Measurements from ENCODE around the gene ABI1. TPM values are rescaled to one million over a fixed set of nuclear protein-coding genes. Genes with fewer than 3 reads are reported as not detected.

ABI1 gene
- total and polyA plus RNA-seq, 2 of the 13 experiments (the other 11 are each of a cell fraction or from before 2014, with no cell fraction given), result 20.9 to 22.9 TPM

GRCh38 chr10:26733750-26734568, 126.8 kb downstream of the ABI1 start (continued):
- TF ChIP-seq ZNF317 (CRISPR knock-in tag; IDR thresholded peaks at IDR 0.05), result peak; percentile 42; the same call in 1 of the 2 replicates
- no peak for TF ChIP-seq NCOA1 (CRISPR knock-in tag; IDR thresholded peaks at IDR 0.05)
- no peak; the same call in 1 of the 2 replicates for TF ChIP-seq NFKB2 (CRISPR knock-in tag; IDR thresholded peaks at IDR 0.05; ENCODE audit: borderline replicate concordance)
- no peak for TF ChIP-seq HINFP (CRISPR knock-in tag; IDR thresholded peaks at IDR 0.05; ENCODE audit: low read depth)
- no peak for TF ChIP-seq ZC3H4 (CRISPR knock-in tag; IDR thresholded peaks at IDR 0.05; ENCODE audit: borderline replicate concordance)
- TF ChIP-seq ZNF431 (CRISPR knock-in tag; IDR thresholded peaks at IDR 0.05; ENCODE audit: borderline replicate concordance, low read depth), result peak; percentile 82; the same call in 1 of the 2 replicates
- no peak for TF ChIP-seq MXD3 (CRISPR knock-in tag; IDR thresholded peaks at IDR 0.05)
- TF ChIP-seq ISX (CRISPR knock-in tag; conservative IDR thresholded peaks at IDR 0.05), result no peak
- no peak for TF ChIP-seq ZNF282 (IDR thresholded peaks at IDR 0.05; ENCODE audit: partially characterized antibody)
- no peak for TF ChIP-seq SCMH1 (CRISPR knock-in tag; IDR thresholded peaks at IDR 0.05; ENCODE audit: borderline replicate concordance)
- no peak for TF ChIP-seq ZNF841 (CRISPR knock-in tag; IDR thresholded peaks at IDR 0.05; ENCODE audit: borderline replicate concordance)
- peak; percentile 35; the same call in 1 of the 2 replicates for TF ChIP-seq MXD1 (CRISPR knock-in tag; IDR thresholded peaks at IDR 0.05)
- no peak for TF ChIP-seq KLF9 (CRISPR knock-in tag; IDR thresholded peaks at IDR 0.05; ENCODE audit: low read depth)
- TF ChIP-seq ZNF251 (CRISPR knock-in tag; IDR thresholded peaks at IDR 0.05), result no peak
- no peak for TF ChIP-seq USF2 (IDR thresholded peaks at IDR 0.05; ENCODE audit: low read depth, low read length)
- TF ChIP-seq USF2 (CRISPR knock-in tag; IDR thresholded peaks at IDR 0.05; ENCODE audit: borderline replicate concordance), result no peak
- TF ChIP-seq NFKBIZ (CRISPR knock-in tag; IDR thresholded peaks at IDR 0.05), result no peak
- TF ChIP-seq ZMYM4 (CRISPR knock-in tag; IDR thresholded peaks at IDR 0.05), result peak; percentile 93
- TF ChIP-seq PRDM15 (CRISPR knock-in tag; IDR thresholded peaks at IDR 0.05), result no peak
- no peak for TF ChIP-seq IRX3 (CRISPR knock-in tag; IDR thresholded peaks at IDR 0.05; ENCODE audit: borderline replicate concordance, low read depth)
